ENCODE measurements around the gene GPR25. TPM values are rescaled to one million over a fixed set of nuclear protein-coding genes. Genes with fewer than 3 reads are reported as not detected.

The GPR25 gene
- total RNA-seq, 1 experiment from 2014 or later = not detected

GRCh38 chr1:200892958-200893357, 20.2 kb downstream of the GPR25 start:
- no TSS peak for BruUV-seq (replicated peaks)
- RAD21 ChIA-PET (ENCODE audit: low non-redundant PET in 1 of 2, low total read pairs in 2 of 2, uncharacterized antibody in 2 of 2, unreplicated experiment in 2 of 2) = no interaction called here
- CTCF ChIA-PET = no interaction called here
- no peaks in the 10 kb centered on the region for H3K27me3 ChIP-seq (ENCODE audit: insufficient read depth, low read length)
- H3K9ac ChIP-seq (ENCODE audit: low read length) = 0 out of 2 replicates have a peak overlapping the region, but pooled peaks have one; percentile 75
- H3K27ac ChIP-seq (ENCODE audit: low read depth, low read length) = no peak overlapping the region
- DNase-seq (ENCODE audit: low read depth, low spot score) (no peak), ATAC-seq (no peak)
- H3K4me2 ChIP-seq (ENCODE audit: low read length) = peak overlapping the region; percentile 97
- no peaks in the 10 kb centered on the region for H3K9me3 ChIP-seq (ENCODE audit: control insufficient read depth in 1 of 2, insufficient read depth in 1 of 2, low read depth in 1 of 2, low read length in 2 of 2)
- POLR2A ChIA-PET = no interaction called here
- H2AFZ ChIP-seq (ENCODE audit: low read depth, low read length, poor library complexity, severe bottlenecking) = no peak overlapping the region
- H3K4me1 ChIP-seq (ENCODE audit: control insufficient read depth in 1 of 2, insufficient read depth in 2 of 2, low read length in 2 of 2) = peaks cover 47 to 77% of the 10 kb centered on the region in 2 experiments
- H3K36me3 ChIP-seq (ENCODE audit: control insufficient read depth in 1 of 2, insufficient read depth in 2 of 2, low read length in 2 of 2) = no peaks in the 10 kb centered on the region
- no peaks in the 10 kb centered on the region for H4K20me1 ChIP-seq (ENCODE audit: insufficient read depth)
- H3K9me2 ChIP-seq (ENCODE audit: insufficient read depth) = no peaks in the 10 kb centered on the region
- H3K79me2 ChIP-seq (ENCODE audit: insufficient read depth, low read length) = no peaks in the 10 kb centered on the region; the same call in 1 of the 2 replicates
- intact Hi-C loops (cut with micrococcal nuclease) = no loop called here
- 0 out of 4 replicates have a peak overlapping the region, but pooled peaks of 1 of the 2 experiments have one; percentile 19 for H3K4me3 ChIP-seq (replicated peaks in 1 of 2; ENCODE audit: low read depth in 1 of 2, low read length in 2 of 2)
- no peak for TF ChIP-seq CEBPB (IDR thresholded peaks at IDR 0.05; ENCODE audit: low read depth)
- no peak for TF ChIP-seq SRF (IDR thresholded peaks at IDR 0.05; ENCODE audit: low read depth)

GRCh38 chr1:200893411-200893901, 20.7 kb downstream of the GPR25 start:
- H3K9me3 ChIP-seq (ENCODE audit: control insufficient read depth in 1 of 2, insufficient read depth in 1 of 2, low read depth in 1 of 2, low read length in 2 of 2) = no peaks in the 10 kb centered on the region
- ATAC-seq (no peak), DNase-seq (ENCODE audit: low read depth, low spot score) (no peak)
- peak overlapping the region; percentile 62 for H3K9ac ChIP-seq (ENCODE audit: low read length)
- no TSS peak for BruUV-seq (replicated peaks)
- ChIA-PET RAD21 (ENCODE audit: low non-redundant PET in 1 of 2, low total read pairs in 2 of 2, uncharacterized antibody in 2 of 2, unreplicated experiment in 2 of 2) (no interaction called here), POLR2A (no interaction called here), CTCF (no interaction called here)
- no peaks in the 10 kb centered on the region for H3K27me3 ChIP-seq (ENCODE audit: insufficient read depth, low read length)
- H4K20me1 ChIP-seq (ENCODE audit: insufficient read depth) = no peaks in the 10 kb centered on the region
- H3K36me3 ChIP-seq (ENCODE audit: control insufficient read depth in 1 of 2, insufficient read depth in 2 of 2, low read length in 2 of 2) = no peaks in the 10 kb centered on the region
- no peaks in the 10 kb centered on the region; the same call in 1 of the 2 replicates for H3K79me2 ChIP-seq (ENCODE audit: insufficient read depth, low read length)
- intact Hi-C loops (cut with micrococcal nuclease) = no loop called here
- H3K4me2 ChIP-seq (ENCODE audit: low read length) = peak overlapping the region; percentile 97
- H2AFZ ChIP-seq (ENCODE audit: low read depth, low read length, poor library complexity, severe bottlenecking) = no peak overlapping the region
- H3K27ac ChIP-seq (ENCODE audit: low read depth, low read length) = no peak overlapping the region
- peak overlapping the region in 1 of 2 experiments; percentile 19; a peak in 1 of 4 replicates for H3K4me3 ChIP-seq (replicated peaks in 1 of 2; ENCODE audit: low read depth in 1 of 2, low read length in 2 of 2)
- H3K4me1 ChIP-seq (ENCODE audit: control insufficient read depth in 1 of 2, insufficient read depth in 2 of 2, low read length in 2 of 2) = peaks cover 47 to 77% of the 10 kb centered on the region in 2 experiments
- H3K9me2 ChIP-seq (ENCODE audit: insufficient read depth) = no peaks in the 10 kb centered on the region
- TF ChIP-seq YY1 (IDR thresholded peaks at IDR 0.05; ENCODE audit: extremely low read depth, insufficient replicate concordance, low read depth, low read length) = no peak
- no peak for TF ChIP-seq SP1 (IDR thresholded peaks at IDR 0.05; ENCODE audit: low read depth)
- no peak for TF ChIP-seq ZFX (IDR thresholded peaks at IDR 0.05)
- no peak for TF ChIP-seq SRF (IDR thresholded peaks at IDR 0.05; ENCODE audit: low read depth)
- no peak for TF ChIP-seq ATF3 (IDR thresholded peaks at IDR 0.05)
- no peak for TF ChIP-seq FOSL1 (IDR thresholded peaks at IDR 0.05; ENCODE audit: low read depth)
- no peak for TF ChIP-seq EGR1 (IDR thresholded peaks at IDR 0.05; ENCODE audit: low read depth)
- no peak for TF ChIP-seq POLR2A (IDR thresholded peaks at IDR 0.05; ENCODE audit: borderline replicate concordance, extremely low read depth, insufficient read depth, insufficient read length)
- no peak for TF ChIP-seq EZH2 (IDR thresholded peaks at IDR 0.05)
- no peak for TF ChIP-seq REST (IDR thresholded peaks at IDR 0.05; ENCODE audit: low read depth)
- no peak for TF ChIP-seq CEBPB (IDR thresholded peaks at IDR 0.05; ENCODE audit: low read depth)
- no peak for TF ChIP-seq CBX3 (IDR thresholded peaks at IDR 0.05; ENCODE audit: low read depth)
- TF ChIP-seq TCF7L2 (IDR thresholded peaks at IDR 0.05; ENCODE audit: borderline replicate concordance, extremely low read depth, insufficient read depth, insufficient read length) = no peak
- no peak for TF ChIP-seq POLR2AphosphoS5 (IDR thresholded peaks at IDR 0.05; ENCODE audit: low read depth, low read length)
- TF ChIP-seq JUND (IDR thresholded peaks at IDR 0.05) = no peak
- TF ChIP-seq ZBTB33 (IDR thresholded peaks at IDR 0.05; ENCODE audit: extremely low read depth, insufficient replicate concordance, low read length) = no peak
- TF ChIP-seq SIN3A (IDR thresholded peaks at IDR 0.05; ENCODE audit: low read depth) = no peak

All from HCT116 (cell line).